NCI-H1105 treated with DMSO at 0.1 percent for 48 hours (cell line): ENCODE results near the gene PACS1.

ENCODE experiments used
- DNase-seq: peaks from one replicate; lab custom pipeline; 2025; lab: John Stamatoyannopoulos, UW

The PACS1 gene

GRCh38 chr11:66050581-66051231 lies 19.4 kb upstream of the PACS1 start:
- DNase-seq: no peak

GRCh38 chr11:66051371-66051765 lies 18.7 kb upstream of the PACS1 start:
- DNase-seq: no peak

- peak; percentile 99 for DNase-seq
These were observed 18.1 kb upstream of the PACS1 start, which contains the start of gene SF3B2 for GRCh38 chr11:66051766-66052663. Gene SF3B2, plus strand, starts transcription at chr11:66052364. Its CDS starts 21 bp downstream, at chr11:66052385.

GRCh38 chr11:66052664-66052982 lies 17.4 kb upstream of the PACS1 start:
- no peak for DNase-seq

- no peak for DNase-seq
These were observed 15.1 kb upstream of the PACS1 start for GRCh38 chr11:66055021-66055420.

- no peak for DNase-seq
These were observed 13.6 kb upstream of the PACS1 start for GRCh38 chr11:66056501-66056900.

GRCh38 chr11:66059966-66060680 lies 9.9 kb upstream of the PACS1 start:
- no peak for DNase-seq

- DNase-seq: no peak
These were observed 8.8 kb upstream of the PACS1 start for GRCh38 chr11:66061268-66061667.

GRCh38 chr11:66062408-66062807 lies 7.7 kb upstream of the PACS1 start:
- DNase-seq: no peak

- DNase-seq: no peak
These were observed 6.2 kb upstream of the PACS1 start for GRCh38 chr11:66063900-66064299.

GRCh38 chr11:66064571-66064970 lies 5.5 kb upstream of the PACS1 start:
- no peak for DNase-seq

GRCh38 chr11:66066751-66067150 lies 3.3 kb upstream of the PACS1 start:
- no peak for DNase-seq

GRCh38 chr11:66067640-66068039 lies 2.4 kb upstream of the PACS1 start:
- no peak for DNase-seq

GRCh38 chr11:66068154-66068821 lies 1.8 kb upstream of the PACS1 start:
- peak; percentile 82 for DNase-seq

- peak; percentile 18 for DNase-seq
These were observed 953 bp upstream of the PACS1 start for GRCh38 chr11:66068923-66069714.

GRCh38 chr11:66070604-66071380 lies 720 bp downstream of the PACS1 start:
- peak; percentile 7 for DNase-seq

- DNase-seq: no peak
These were observed 1.3 kb downstream of the PACS1 start for GRCh38 chr11:66071381-66071801.

- DNase-seq: no peak
These were observed 2.0 kb downstream of the PACS1 start for GRCh38 chr11:66072081-66072480.

- no peak for DNase-seq
These were observed 2.4 kb downstream of the PACS1 start for GRCh38 chr11:66072518-66072917.

- no peak for DNase-seq
These were observed 3.6 kb downstream of the PACS1 start for GRCh38 chr11:66073669-66074068.

- DNase-seq: no peak
These were observed 5.2 kb downstream of the PACS1 start for GRCh38 chr11:66075273-66075672.
